HG03045 (cell line): ENCODE data around the gene CHIC2.

Experiments used
- ATAC-seq: cut with Tn5 transposase; IDR thresholded peaks from one replicate; pipeline ENCODE4 v1.9.1; 2021; ENCODE audit warnings: mild to moderate bottlenecking, moderate library complexity; ENCODE audit not compliant: unreplicated experiment

The CHIC2 gene

GRCh38 chr4:54093324-54094240 lies 29.2 kb upstream of the CHIC2 start:
- no peak for ATAC-seq

GRCh38 chr4:54092405-54093323 lies 28.3 kb upstream of the CHIC2 start:
- no peak for ATAC-seq

- ATAC-seq: peak; percentile 77
Observed at GRCh38 chr4:54091637-54092404, 27.4 kb upstream of the CHIC2 start.

- ATAC-seq: peak; percentile 49
Observed at GRCh38 chr4:54090804-54091623, 26.6 kb upstream of the CHIC2 start.

GRCh38 chr4:54090404-54090803 lies 26.0 kb upstream of the CHIC2 start:
- ATAC-seq: no peak

- no peak for ATAC-seq
Observed at GRCh38 chr4:54089875-54090274, 25.5 kb upstream of the CHIC2 start.

GRCh38 chr4:54085284-54085683 lies 20.9 kb upstream of the CHIC2 start:
- no peak for ATAC-seq

GRCh38 chr4:54082168-54082567 lies 17.8 kb upstream of the CHIC2 start:
- ATAC-seq: no peak

- no peak for ATAC-seq
Observed at GRCh38 chr4:54077812-54078211, 13.4 kb upstream of the CHIC2 start.

GRCh38 chr4:54076673-54077072 lies 12.3 kb upstream of the CHIC2 start:
- ATAC-seq: no peak

GRCh38 chr4:54074381-54074780 lies 10.0 kb upstream of the CHIC2 start:
- no peak for ATAC-seq

- no peak for ATAC-seq
Observed at GRCh38 chr4:54073271-54073880, 9.0 kb upstream of the CHIC2 start.

GRCh38 chr4:54067166-54067565 lies 2.8 kb upstream of the CHIC2 start:
- no peak for ATAC-seq

- no peak for ATAC-seq
Observed at GRCh38 chr4:54066718-54067129, 2.3 kb upstream of the CHIC2 start.

GRCh38 chr4:54066088-54066415 lies 1.6 kb upstream of the CHIC2 start:
- no peak for ATAC-seq

GRCh38 chr4:54065282-54066087 lies 1.1 kb upstream of the CHIC2 start:
- no peak for ATAC-seq

- ATAC-seq: peak; percentile 29
Observed at GRCh38 chr4:54063737-54064316, 578 bp downstream of the CHIC2 start.

GRCh38 chr4:54063229-54063628 lies 1.2 kb downstream of the CHIC2 start:
- no peak for ATAC-seq

- no peak for ATAC-seq
Observed at GRCh38 chr4:54062392-54062791, 2.0 kb downstream of the CHIC2 start.
